ENCODE results near the gene TOR2A.

GRCh38 chr9:127742435-127743088 lies 7.5 kb upstream of the TOR2A start:
- no peak for TF ChIP-seq POLR2A (IDR thresholded peaks at IDR 0.05)
- no peak for TF ChIP-seq CTCF (IDR thresholded peaks at IDR 0.05)

All from testis (tissue), 2 donors.